ENCODE data around the gene MAPK4.

GRCh38 chr18:50626317-50626716, 66.4 kb downstream of the MAPK4 start:
- TF ChIP-seq GATA2 (IDR thresholded peaks at IDR 0.05; ENCODE audit: low read depth, low read length) (no peak), GATA3 (IDR thresholded peaks at IDR 0.05; ENCODE audit: low read depth, low read length) (no peak)

Data from SH-SY5Y (cell line).